SK-N-SH (cell line): Measurements from ENCODE around the gene OTOP3.

ENCODE experiments used
- CHD2 ChIP-seq: fragments of 150-350 bp; IDR thresholded peaks from 2 replicates; pipeline ENCODE4 v1.6.1; 2018; ENCODE audit warnings: low read length; ENCODE audit not compliant: partially characterized antibody
- CTCF ChIP-seq: fragments of 200-600 bp; sonication (generic); IDR thresholded peaks from 2 replicates; pipeline ENCODE4 v1.6.1; 2017; ENCODE audit warnings: antibody characterized with exemption, mild to moderate bottlenecking, moderate library complexity
- MAX ChIP-seq: IDR thresholded peaks from 2 replicates; pipeline ENCODE4 v1.4.0; 2012; ENCODE audit warnings: low read depth
- USF2 ChIP-seq: fragments of 150-350 bp; IDR thresholded peaks from 2 replicates; pipeline ENCODE4 v1.6.1; 2017; ENCODE audit warnings: antibody characterized with exemption, low read length, low read depth, borderline replicate concordance

- TF ChIP-seq CTCF = no peak
- TF ChIP-seq MAX = no peak
- TF ChIP-seq CHD2 = no peak
- no peak for TF ChIP-seq USF2
These were observed 30.9 kb upstream of the OTOP3 start for GRCh38 chr17:74904687-74905409.
